GM12892 (cell line): ENCODE data around the gene MYH9.

ENCODE experiments used
- POLR2A ChIP-seq: IDR thresholded peaks from 2 replicates; pipeline ENCODE4 v1.6.1; 2011; ENCODE audit warnings: low read depth, low read length, control low read depth
- TAF1 ChIP-seq: IDR thresholded peaks from 2 replicates; pipeline ENCODE4 v1.6.1; 2011; ENCODE audit warnings: low read depth, mild to moderate bottlenecking, control low read depth, low read length, borderline replicate concordance

DNA sequence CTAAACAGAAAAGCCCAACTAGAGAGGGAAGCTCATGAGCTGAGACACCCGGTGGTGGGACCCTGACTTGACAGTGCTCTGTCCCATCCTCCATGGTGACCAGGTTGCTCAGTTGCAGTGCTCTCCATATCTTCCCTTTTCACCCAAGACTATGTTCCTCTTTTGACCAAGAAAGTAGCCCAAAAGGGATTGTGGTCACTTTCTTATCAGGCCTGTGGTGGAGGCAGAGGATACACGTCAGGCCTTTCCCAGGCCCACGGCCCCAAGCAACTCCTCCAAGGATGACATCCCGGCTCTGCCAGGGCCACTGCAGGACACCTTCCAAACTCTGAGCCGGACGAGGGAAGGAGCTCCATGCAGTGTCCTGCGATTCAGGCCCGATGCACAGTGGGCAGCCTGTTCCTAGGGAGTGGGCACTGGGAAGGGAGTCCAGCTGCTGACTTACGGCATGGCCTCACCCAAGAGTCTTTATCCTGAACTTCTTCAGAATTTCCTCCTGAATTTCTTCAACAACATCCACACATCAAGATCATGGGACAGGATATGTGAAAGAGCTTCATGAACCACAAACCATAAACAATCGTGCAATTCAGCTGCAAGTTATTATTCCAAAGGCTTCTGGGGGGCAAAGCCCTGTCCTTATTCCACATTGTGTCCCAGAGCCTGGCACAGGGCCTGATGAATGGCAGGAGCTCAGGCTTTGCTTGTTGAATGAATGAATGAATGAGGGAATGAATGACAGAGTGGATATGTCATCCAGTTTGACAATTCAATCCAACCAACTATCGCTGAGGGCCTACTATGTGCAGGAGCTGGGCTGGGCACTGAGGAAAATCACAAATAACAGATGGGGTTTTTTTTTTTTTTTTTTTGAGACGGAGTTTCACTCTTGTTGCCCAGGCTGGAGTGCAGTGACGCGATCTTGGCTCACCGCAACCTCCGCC is 36.0 kb upstream of the MYH9 start:
- TF ChIP-seq TAF1 (no peak), POLR2A (no peak)
